RKO (cell line): ENCODE data around the gene ZNF146.
"Not testable (repeated sequence)": the region's sequence is repeated elsewhere in the genome, so short reads cannot be mapped to it uniquely, and the experiment has no call there.

Experiments
- DNase-seq: peaks from one replicate; pipeline ENCODE4 v3.0.0-alpha.2; 2016; ENCODE audit warnings: low spot score

The ZNF146 gene

GRCh38 chr19:36236304-36236945 is 21.5 kb downstream of the ZNF146 start:
- no peak for DNase-seq

DNA sequence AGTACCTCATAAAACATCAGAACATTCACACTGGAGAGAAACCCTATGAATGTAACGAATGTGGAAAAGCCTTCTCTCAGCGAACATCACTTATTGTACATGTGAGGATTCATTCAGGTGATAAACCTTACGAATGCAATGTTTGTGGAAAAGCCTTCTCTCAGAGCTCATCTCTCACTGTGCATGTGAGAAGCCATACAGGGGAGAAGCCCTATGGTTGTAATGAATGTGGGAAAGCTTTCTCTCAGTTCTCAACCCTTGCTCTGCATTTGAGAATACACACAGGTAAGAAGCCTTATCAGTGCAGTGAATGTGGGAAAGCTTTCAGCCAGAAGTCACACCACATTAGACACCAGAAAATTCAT is 22.0 kb downstream of the ZNF146 start:
- no peak for DNase-seq

DNA sequence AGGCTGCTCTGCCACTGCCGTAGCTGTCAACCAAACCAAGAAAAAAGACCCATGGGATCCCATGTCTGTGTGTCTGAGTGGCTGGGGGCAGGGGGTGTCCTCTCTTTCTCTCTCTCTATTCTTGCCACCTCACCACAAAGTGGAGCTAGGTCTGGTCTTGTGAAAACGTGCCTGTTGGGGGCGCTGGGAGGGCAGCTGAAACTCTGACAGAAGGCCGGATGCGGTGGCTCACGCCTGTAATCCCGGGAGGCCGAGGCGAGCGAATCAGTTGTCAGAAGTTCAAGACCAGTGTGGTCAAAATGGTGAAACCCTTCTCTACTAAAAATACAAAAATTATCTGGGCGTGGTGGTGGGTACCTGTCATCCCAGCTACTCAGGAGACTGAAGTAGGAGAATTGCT is 29.2 kb downstream of the ZNF146 start:
- no peak for DNase-seq

GRCh38 chr19:36245210-36246005 is 30.5 kb downstream of the ZNF146 start:
- DNase-seq: no peak

- no peak for DNase-seq
These were observed 31.1 kb downstream of the ZNF146 start for GRCh38 chr19:36246006-36246481.

DNA sequence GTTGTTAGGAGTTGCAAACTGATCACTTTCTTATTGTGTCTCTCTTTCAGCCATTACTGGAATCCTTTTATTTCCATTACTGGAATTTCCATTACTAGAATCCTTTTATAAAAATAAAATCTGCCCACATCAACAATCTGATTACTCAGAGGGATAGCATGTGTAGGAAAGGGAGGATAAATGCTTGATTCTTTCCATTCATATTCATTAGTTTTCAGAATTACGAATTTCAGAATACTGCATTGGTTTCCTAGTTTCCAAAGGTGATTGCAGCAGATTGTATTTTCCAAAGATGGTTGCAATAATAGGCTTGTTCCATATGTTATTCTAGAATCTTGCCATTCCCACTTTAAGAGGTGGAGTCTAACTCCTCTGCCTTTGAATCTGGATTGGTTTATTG is 37.1 kb downstream of the ZNF146 start:
- no peak for DNase-seq

DNA sequence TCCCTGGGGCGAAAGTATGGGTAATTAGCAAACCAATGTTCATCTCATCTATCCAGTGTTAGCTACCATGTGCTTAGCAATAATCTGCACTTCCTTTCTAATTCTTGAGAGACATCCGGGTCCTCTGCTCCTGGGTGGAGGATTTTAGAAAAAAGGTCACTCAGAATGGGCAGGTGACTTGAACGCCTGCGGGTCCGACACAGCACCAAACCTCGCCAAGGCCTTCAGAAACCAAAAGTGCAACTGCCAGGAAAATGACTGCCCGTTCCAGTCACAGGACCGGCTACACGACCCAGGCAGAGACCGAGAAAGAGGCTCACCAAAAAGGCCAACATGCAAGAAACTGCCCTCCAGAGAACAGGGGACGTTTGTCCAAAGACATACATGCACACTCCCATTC is 39.9 kb downstream of the ZNF146 start:
- DNase-seq: no peak

GRCh38 chr19:36255316-36255715 is 40.4 kb downstream of the ZNF146 start:
- no peak for DNase-seq

DNA sequence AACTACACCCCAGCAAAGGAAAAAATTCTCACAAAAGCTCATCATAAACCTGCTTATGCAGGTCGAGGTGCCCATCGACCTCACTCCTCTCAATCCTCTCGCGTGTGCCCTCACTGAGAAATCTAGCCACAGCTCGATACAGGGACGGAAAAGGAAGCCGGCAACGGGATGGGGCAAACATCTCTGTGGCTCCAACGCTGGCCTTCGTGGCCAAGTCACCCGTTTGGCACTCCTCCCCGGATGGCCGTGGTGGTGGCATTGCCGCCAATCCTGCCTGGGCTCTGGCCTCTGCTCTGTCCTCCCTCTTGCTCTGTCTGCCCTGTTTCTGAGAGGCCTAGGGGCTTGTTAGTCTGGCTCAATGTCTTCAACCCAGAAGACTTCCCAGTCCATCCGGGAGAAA is 41.2 kb downstream of the ZNF146 start:
- DNase-seq: no peak

DNA sequence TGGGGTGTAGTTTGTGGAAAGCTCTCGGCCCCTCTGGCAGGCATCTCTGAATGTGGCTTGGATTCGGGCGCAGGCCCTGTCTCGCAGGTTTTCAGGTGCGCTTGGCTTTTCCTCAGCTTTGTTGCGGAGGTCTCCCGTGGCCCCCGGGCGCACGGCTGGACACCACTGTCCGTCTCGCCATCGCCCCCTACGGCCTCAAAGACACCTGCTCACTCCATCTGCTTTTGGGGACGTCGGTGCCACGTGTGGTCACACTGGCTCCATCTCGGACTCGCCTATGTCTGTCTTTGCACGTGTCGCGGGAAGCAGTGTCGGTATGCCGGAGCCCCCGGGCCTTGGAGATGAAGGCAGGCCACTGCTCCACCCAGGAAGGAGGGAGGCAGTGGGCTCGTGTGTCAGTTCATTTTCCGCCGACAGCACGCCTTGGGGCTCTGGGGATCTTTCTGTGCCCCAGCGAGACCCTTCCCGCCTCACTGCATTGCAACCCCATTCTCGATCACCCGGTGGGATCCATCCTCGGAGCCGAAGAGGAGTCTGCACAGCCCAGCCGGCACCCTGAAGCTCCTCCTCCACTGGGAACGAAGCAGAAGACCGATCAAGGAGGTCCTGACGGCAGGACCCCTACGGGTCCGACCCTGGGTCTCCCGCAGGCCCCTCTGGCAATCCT is 42.1 kb downstream of the ZNF146 start:
- DNase-seq: no peak

- no peak for DNase-seq
These were observed 42.6 kb downstream of the ZNF146 start for GRCh38 chr19:36257520-36257876.

DNA sequence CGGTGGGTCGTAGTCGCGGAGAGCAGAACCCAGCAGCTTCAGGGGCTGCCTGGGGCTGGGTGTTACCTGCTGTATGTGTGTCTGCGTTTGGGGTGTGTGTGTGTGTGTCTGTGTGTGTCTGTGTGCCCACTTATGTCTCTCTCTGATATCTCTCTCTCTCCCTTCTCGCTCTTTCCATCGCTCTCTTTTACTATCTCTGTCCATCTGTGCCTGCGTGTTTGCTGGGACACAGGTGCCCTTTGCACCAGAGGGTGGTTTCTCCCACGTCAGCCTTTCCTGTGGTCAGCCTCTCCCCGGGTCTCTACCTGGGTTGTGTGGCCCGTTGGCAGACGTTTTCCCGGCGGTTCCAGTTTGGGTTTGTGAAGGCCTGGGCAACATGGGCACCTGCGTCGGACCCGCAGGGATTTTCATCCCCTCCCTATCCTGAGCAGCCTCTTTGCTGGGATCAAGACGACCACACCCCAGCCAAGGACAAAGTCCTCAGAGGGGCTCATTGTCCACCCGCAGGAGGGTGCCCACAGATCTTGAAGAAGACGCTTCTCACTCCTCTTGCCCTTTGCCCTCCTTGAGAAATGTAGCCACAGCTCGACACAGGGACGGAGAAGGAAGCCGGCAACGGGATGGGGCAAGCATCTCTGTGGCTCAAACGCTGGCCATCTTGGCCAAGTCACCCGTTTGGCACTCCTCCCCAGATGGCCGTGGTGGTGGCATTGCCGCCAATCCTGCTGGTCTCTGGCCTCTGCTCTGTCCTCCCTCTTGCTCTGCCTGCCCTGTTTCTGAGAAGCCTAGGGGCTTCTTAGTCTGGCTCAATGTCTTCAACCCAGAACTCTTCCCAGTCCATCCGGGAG is 43.3 kb downstream of the ZNF146 start:
- DNase-seq: no peak

DNA sequence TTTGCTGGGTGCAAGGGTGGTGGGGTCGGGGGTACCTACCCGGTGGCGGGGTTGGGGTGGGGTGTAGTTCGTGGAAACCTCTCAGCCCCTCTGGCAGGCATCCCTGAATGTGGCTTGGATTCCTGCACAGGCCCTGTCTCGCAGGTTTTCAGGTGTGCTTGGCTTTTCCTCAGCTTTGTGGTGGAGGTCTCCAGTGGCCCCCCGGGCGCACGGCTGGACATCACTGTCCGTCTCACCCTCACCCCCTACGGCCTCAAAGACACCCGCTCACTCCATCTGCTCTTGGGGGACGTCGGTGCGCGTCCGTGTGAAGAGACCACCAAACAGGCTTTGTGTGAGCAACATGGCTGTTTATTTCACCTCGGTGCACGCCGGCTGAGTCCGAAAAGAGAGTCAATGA is 44.3 kb downstream of the ZNF146 start:
- no peak for DNase-seq

- DNase-seq: no peak
These were observed 50.2 kb downstream of the ZNF146 start for GRCh38 chr19:36265064-36265463.

GRCh38 chr19:36265856-36266374 is 51.0 kb downstream of the ZNF146 start:
- no peak for DNase-seq

- DNase-seq: no peak
These were observed 51.6 kb downstream of the ZNF146 start for GRCh38 chr19:36266375-36266961.

DNA sequence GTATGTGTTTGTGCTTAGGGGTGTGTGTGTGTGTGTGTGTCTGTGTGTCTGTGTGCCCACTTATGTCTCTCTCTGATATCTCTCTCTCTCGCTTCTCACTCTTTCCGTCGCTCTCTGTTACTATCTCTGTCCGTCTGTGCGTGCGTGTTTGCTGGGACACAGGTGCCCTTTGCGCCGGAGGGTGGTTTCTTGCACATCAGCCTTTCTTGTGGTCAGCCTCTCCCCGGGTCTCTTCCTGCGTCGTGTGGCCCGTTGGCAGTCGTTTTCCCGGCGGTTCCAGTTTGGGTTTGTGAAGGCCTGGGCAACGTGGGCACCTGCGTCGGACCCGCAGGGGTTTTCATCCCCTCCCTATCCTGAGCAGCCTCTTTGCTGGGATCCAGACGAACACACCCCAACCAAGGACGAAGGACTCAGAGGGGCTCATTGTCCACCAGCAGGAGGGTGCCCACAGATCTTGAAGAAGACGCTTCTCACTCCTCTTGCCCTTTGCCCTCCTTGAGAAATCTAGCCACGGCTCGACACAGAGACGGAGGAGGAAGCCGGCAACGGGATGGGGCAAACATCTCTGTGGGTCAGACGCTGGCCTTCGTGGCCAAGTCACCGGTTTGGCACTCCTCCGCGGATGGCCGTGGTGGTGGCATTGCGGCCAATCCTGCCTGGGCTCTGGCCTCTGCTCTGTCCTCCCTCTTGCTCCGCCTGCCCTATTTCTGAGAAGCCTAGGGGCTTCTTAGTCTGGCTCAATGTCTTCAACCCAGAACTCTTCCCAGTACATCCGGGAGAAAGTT is 52.3 kb downstream of the ZNF146 start:
- no peak for DNase-seq

DNA sequence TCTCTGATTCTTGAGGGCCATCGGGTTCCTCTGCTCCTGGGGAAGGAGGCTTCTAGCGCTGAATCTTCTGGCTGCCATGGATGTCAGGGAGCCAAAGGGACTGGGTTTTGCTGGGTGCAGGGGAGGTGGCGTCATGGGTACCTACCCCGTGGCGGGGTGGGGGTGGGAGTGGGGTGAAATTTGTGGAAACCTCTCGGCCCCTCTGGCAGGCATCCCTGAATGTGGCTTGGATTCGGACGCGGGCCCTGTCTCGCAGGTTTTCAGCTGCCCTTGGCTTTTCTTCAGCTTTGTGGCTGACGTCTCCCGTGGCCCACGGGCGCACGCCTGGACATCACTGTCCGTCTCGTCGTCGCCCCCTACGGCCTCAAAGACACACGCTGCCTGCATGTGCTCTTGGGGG is 53.2 kb downstream of the ZNF146 start:
- not testable (repeated sequence) for DNase-seq

DNA sequence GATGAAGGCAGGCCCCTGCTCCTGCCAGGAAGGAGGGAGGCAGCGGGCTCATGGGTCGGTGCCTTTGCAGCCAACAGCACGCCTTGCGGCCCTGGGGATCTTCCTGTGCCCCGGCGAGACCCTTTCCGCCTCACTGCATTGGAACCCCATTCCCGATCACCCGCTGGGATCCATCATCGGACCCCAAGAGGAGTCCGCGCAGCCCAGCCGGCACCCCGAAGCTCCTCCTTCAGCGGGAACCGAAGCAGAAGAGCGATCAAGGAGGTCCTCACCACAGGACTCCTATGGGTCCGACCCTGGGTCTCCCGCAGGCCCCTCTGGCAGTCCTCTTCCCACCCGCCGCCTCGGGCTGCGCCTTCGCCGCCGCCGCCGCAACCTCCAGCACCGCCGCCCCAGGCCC is 53.7 kb downstream of the ZNF146 start:
- not testable (repeated sequence) for DNase-seq

GRCh38 chr19:36269295-36269694 is 54.4 kb downstream of the ZNF146 start:
- DNase-seq: not testable (repeated sequence)
